A375 (cell line): ENCODE data around the gene DBX1. TPM values are rescaled to one million over a fixed set of nuclear protein-coding genes. Genes with fewer than 3 reads are reported as not detected.

Experiments used
- total RNA-seq: library from RNA; depleted of rRNA; stranded (reverse); fragments of >200 nt; shearing (Covaris generic); gene quantifications from 2 replicates; pipeline ENCODE4 v1.2.3, GENCODE V29; 2014; rRNA removed

Gene DBX1
- total RNA-seq = not detected in 2 replicates

DNA sequence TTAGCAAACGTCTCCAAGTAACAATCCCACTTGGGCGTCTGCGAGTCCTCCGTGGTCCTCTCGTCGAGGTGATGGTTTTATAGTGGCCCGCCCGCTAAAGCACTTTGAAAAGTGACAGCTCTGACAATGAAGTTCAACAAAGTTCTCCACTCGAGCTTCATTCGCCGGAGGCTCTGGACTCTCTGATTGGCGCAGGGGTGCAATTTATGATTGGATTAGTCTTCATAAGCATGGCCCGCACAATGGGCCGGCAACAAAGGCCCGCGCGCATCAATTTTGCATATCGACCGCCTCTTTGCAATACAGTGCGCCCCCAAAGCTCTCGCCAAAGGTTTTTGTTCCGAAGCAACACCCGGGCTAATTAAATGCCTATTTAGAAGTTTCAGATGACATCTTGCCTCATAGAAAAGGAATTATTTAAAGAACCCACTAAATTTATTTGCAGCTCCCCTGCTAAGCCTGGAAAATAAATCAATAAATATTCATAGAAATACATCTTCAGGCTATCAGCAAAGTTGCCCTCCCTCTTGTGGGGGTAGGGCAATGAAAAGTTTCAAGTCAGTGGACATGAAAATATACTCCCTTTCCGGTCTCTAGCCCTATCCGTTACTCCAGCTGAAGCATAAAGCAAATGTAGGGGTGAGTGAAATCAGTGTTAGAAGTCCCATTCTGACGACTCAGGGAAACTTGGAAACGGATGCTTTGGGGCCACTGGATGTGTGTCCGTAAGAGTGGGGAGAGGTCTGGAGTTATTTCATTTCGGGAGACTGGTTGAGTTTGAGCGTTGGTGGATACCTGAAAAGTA, at the start of gene DBX1:
DBX1 (minus strand) TSS at position 51 of the 805 bp plus-strand sequence. CDS start 151 bp downstream, outside the sequence.

Other genes starting within 250 kb of the DBX1 start
- gene HTATIP2, start 203.2 kb upstream of the DBX1 start, total RNA-seq = 33.8 and 34.8 TPM in 2 replicates
- gene PRMT3, start 227.2 kb upstream of the DBX1 start, total RNA-seq = 31.8 and 33.0 TPM in 2 replicates